ENCODE results near the gene SPPL2B.

SPPL2B gene

DNA sequence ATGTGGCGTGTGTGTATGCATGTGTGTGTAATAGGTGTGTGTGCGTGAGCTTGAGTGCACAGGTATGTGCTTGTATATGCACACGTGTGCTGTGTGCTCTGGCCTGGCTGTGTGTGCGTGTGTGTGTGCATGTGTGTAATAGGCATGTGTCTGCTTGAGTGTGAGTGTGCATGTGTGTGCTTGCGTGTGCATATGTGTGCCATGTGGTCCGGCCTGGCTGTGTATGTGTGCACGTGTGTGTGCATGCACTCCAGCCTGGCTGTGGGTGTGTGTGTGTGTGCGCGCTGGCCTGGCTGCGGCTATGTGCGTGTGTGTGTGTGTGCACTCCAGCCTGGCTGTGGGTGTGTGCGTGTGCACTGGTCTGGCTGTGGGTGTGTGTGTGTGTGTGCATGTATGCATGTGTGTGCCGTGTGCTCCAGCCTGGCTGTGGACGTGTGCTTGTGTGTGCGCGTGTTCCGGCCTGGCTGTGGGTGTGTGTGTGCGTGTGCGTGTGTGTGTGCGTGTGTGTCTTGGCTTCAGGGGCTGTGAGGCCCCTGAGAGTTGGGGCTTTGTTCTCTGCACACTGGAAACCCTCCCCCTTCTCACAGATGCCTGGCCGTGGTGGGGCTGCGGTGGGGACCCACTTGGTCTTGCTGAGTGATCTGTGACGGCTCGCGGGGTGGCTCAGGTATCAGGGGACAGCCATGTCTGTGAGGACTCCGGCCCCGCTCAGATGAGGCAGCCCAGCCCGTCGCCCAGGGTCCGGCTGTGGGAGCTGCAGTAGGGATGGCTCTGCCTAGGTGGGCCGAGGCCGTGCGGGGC is 8.2 kb downstream of the SPPL2B start:
- DNase-seq (ENCODE audit: low spot score), result no peak
- TF ChIP-seq, protein P1, sequence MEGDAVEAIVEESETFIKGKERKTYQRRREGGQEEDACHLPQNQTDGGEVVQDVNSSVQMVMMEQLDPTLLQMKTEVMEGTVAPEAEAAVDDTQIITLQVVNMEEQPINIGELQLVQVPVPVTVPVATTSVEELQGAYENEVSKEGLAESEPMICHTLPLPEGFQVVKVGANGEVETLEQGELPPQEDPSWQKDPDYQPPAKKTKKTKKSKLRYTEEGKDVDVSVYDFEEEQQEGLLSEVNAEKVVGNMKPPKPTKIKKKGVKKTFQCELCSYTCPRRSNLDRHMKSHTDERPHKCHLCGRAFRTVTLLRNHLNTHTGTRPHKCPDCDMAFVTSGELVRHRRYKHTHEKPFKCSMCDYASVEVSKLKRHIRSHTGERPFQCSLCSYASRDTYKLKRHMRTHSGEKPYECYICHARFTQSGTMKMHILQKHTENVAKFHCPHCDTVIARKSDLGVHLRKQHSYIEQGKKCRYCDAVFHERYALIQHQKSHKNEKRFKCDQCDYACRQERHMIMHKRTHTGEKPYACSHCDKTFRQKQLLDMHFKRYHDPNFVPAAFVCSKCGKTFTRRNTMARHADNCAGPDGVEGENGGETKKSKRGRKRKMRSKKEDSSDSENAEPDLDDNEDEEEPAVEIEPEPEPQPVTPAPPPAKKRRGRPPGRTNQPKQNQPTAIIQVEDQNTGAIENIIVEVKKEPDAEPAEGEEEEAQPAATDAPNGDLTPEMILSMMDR (conservative IDR thresholded peaks at IDR 0.05; ENCODE audit: low read depth), result no peak
- peak overlapping the region; percentile 19; the same call in 1 of the 2 replicates for H3K27ac ChIP-seq
- POLR2A ChIA-PET (ENCODE audit: low non-redundant PET), result no interaction called here
- CTCF ChIA-PET, result no interaction called here

DNA sequence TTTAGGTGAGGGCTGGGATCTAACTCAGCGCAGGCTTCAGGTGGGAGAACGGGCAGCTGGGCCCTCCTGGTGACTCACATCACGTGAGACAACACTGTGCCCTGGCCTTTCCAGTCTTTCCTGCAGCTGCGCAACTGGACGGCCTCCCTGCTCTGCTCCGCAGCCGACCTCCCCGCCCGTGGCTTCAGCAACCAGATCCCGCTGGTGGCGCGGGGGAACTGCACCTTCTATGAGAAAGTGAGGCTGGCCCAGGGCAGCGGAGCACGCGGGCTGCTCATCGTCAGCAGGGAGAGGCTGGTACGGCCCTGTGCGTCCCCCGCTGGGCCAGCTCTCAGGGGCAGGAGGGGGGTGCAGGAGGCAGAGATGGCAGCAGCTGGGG is 8.8 kb downstream of the SPPL2B start:
- ChIA-PET CTCF (interaction anchor here (0.6 kb wide), 1 partner anchor 271 kb away, joined by 4 read pairs; no protein-coding TSS in a partner anchor), POLR2A (ENCODE audit: low non-redundant PET) (no interaction called here)
- TF ChIP-seq, protein P1 (conservative IDR thresholded peaks at IDR 0.05; ENCODE audit: low read depth), result no peak
- no peak for DNase-seq (ENCODE audit: low spot score)
- H3K27ac ChIP-seq, result 0 out of 2 replicates have a peak overlapping the region, but pooled peaks have one; percentile 5

DNA sequence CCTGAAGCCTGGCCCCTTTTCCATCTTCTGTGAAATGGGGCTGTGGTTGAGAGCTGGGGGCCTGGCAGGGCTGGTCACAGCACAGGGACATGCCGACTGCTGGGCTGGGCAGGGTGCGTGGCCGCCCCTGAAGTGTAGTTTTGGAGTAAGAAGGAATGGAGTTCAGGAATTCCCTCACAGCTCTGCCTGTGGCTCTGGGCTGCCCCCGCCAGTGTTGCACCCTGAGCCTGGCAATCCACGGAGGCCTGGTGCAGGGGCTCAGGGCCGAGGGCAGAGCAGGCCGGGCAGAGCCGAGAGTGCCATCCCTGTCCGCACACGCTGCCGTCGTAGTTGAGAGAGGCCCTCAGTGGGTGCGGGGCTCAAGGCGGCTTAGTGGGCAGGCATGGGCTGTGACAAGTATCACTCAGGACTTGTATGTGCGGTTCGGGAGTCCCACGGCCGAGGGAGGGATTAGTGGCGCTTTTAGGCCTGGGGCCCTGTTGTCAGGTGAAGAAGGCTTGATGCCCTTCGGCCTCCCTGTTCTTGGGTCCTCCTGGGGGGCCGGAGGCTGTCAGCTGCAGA is 9.7 kb downstream of the SPPL2B start:
- CTCF ChIA-PET, result interaction anchor here (0.6 kb wide), 1 partner anchor 270 kb away, joined by 4 read pairs; no protein-coding TSS in a partner anchor
- no peak overlapping the region for H3K27ac ChIP-seq
- no peak for DNase-seq (ENCODE audit: low spot score)
- TF ChIP-seq, protein P1 (conservative IDR thresholded peaks at IDR 0.05; ENCODE audit: low read depth), result no peak
- POLR2A ChIA-PET (ENCODE audit: low non-redundant PET), result no interaction called here

DNA sequence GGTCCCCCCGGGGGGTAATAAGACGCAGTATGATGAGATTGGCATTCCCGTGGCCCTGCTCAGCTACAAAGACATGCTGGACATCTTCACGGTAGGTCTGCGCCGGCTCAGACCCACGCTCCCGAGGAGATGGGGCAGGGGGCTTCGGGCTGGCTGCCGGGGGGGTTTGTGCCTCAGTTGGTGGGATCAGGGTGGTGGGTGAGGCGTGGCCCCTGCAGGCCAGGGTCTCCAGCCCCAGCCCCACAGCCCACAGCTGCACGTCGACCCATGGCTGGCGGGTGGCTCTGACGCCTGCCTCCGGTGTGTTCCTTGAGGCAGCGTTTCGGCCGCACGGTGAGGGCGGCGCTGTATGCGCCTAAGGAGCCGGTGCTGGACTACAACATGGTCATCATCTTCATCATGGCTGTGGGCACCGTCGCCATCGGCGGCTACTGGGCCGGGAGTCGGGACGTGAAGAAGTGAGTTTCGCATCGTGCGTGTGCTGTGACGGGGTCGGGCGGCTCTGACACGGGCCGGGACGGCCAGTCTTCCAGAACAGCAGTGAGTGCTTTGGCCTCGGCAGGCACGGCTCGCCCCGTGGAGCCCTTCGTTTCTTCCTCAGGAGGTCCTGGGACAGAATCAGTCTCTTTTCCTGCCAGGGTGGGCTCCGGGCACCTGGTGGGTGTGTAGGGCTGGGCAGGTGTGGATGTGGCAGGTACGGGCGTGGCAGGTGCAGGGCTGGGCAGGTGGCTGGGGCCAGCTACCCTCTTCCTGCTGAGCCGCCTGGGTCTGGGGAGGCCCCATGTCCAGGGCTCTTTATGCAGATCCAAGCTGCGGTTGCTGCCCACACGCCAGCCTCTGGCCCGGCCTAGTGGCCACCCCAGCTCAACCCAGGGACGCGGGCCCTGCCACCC is 10.5 kb downstream of the SPPL2B start:
- CTCF ChIA-PET, result interaction anchor here (0.6 kb wide), 1 partner anchor 435 kb away, joined by 4 read pairs; no protein-coding TSS in a partner anchor
- no peak overlapping the region for H3K27ac ChIP-seq
- POLR2A ChIA-PET (ENCODE audit: low non-redundant PET), result no interaction called here
- DNase-seq (ENCODE audit: low spot score), result no peak
- TF ChIP-seq, protein P1 (conservative IDR thresholded peaks at IDR 0.05; ENCODE audit: low read depth), result no peak

DNA sequence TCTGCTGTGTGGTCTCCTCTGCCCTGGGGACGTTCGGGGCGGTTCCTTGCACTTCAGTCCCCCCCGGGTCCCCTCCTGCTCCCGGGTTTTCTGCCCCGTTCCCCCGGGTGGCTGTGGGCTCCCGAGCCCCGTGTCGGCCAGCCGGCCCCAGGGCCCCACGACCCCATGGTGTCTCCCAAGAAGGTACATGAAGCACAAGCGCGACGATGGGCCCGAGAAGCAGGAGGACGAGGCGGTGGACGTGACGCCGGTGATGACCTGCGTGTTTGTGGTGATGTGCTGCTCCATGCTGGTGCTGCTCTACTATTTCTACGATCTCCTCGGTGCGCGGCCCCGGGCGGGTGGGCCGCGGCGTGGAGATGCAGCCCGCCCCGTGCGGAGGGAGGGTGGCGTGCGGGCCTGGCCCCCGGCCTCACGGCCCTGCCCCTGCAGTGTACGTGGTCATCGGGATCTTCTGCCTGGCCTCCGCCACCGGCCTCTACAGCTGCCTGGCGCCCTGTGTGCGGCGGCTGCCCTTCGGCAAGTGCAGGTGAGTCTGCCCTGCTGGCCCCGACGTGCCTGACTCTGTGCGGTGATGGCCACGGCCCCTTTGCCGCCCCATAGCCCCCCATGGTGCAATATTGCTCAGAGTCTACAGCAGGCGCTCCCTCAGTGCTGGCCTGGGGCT is 11.3 kb downstream of the SPPL2B start:
- TF ChIP-seq, protein P1 (conservative IDR thresholded peaks at IDR 0.05; ENCODE audit: low read depth), result no peak
- ChIA-PET POLR2A (ENCODE audit: low non-redundant PET) (no interaction called here), CTCF (interaction anchor here (0.6 kb wide), 1 partner anchor 435 kb away, joined by 4 read pairs; no protein-coding TSS in a partner anchor)
- no peak for DNase-seq (ENCODE audit: low spot score)
- H3K27ac ChIP-seq, result no peak overlapping the region

Measured in RWPE1 (cell line).